Hematopoietic multipotent progenitor cell treated with erythropoietin and hydrocortisone succinate and interleukin-3 and kit ligand, for 15 days (in vitro differentiated cells): ENCODE results near the gene ARID3B.
"Not testable (repeated sequence)": the region's sequence is repeated elsewhere in the genome, so short reads cannot be mapped to it uniquely, and the experiment has no call there.

Experiments used
- DNase-seq: peaks from one replicate; pipeline ENCODE4 v3.0.0-alpha.2; 2015; ENCODE audit warnings: low spot score

Gene ARID3B

GRCh38 chr15:74571191-74571590, 30.2 kb downstream of the ARID3B start:
- no peak for DNase-seq

DNA sequence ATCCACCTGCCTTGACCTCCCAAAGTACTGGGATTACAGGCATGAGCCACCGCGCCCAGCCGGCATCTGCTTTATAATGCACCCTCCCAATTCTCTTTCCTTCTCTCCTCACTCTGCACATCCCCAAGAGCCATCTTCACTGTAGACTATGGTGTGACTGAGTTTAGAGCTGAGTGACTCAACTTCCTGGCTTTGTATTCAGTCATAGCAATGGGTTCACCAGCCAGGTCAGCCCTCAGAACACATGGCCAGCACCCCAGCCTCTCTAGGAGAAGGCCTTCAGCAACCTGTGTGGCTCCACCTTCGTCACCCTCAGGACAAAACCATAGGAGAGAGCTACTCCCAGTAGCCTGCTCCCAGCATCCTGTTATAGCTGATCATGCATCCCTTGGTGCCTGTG, 33.0 kb downstream of the ARID3B start:
- no peak for DNase-seq

- no peak for DNase-seq
Observed at GRCh38 chr15:74578496-74578994, 37.5 kb downstream of the ARID3B start.

DNA sequence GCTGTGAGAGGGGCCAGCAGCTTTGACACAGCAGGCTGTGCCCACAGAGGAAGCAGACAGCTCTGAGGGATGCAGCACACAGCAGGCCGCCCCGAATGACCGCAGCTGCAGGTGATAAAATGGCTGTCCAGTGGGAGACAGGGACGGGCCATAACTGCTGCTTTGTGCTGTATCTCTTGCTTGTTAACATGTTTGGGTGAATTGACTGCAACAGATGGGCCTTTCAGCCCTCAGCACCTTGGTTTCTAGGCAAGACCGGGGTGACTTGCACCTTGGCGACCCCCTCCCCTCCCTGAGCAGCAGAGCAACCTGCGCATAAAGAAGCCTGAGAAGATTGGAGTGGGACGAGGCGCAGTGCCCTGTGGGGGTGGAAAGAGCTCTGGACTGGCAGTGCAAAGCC, 38.0 kb downstream of the ARID3B start:
- no peak for DNase-seq

DNA sequence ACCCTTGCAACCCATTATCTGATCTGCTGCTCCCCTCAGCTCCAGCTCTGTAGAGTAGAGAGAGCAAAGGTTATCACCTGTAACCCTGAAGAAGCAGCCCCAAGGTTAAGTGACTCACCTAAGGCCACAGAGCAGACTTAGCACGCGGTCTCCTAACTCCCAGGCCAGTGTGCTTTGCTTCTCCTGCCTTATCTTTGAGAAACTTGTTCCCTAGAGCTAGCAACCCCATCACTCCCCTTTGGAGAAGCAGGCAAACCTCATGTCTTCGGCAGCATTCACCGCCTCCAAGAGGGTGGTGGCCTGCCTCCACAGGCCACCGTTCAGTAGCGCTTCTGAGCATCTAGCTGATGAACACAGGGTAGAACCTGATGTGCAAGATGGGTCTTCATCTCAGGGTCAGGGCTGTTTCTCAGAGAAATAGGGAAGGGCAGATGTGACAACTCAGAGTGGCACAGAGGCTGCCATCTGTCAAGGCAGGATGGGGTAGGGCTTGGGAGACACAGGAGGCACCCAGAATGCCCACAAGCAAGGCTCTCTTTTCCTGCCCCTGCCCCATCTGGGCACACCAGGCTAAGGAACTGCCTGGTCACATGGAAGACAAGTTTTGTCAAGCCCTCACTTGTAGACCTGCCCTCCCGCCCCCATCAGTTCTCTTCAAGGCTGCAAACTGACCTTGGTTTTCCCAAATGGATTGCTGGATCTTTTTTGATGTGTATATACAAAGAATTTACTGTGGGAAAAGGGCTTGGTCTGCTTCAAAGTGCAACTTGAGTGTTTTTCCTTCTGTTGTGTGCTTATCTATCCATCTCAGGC, 39.7 kb downstream of the ARID3B start:
- DNase-seq: no peak

DNA sequence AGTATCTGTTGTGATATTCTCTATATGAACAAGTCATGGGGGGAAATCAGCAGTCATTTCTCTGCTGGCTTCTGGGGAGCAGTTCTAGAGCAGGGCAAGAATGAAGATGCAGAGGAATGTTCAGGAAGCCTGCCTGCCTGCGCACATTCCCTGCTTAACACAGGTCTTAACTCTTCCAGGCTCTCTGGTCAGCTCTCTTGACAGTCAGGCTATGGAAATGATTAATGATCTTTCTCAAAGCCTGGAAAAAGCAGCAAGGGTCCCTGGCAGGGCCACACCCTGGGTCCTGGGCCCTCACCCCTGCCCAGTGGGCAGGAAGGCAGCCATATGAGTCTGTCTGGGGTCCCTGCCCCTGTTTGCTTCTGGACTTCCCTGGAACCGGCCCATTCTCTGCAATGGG, 43.2 kb downstream of the ARID3B start:
- DNase-seq: no peak

- DNase-seq: no peak
Observed at GRCh38 chr15:74584779-74585178, 43.8 kb downstream of the ARID3B start.

GRCh38 chr15:74585191-74585590, 44.2 kb downstream of the ARID3B start:
- no peak for DNase-seq

- DNase-seq: no peak
Observed at GRCh38 chr15:74585857-74586256, 44.8 kb downstream of the ARID3B start.

DNA sequence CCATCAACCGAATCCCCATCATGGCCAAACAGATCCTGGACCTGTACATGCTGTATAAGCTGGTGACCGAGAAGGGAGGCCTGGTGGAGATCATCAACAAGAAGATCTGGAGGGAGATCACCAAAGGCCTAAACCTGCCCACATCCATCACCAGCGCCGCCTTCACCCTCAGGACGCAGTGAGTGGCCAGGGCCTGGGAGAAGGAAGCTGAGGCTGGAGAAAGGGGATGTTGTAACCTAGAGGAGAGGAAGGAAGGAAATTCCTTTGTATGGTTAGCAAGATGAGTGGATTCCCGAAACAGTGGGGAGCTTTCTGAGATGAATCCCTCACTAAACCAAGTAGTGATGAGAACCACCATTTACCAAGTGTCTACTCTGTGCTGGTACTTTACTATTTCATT, 48.8 kb downstream of the ARID3B start:
- no peak for DNase-seq

- no peak for DNase-seq
Observed at GRCh38 chr15:74592222-74592621, 51.2 kb downstream of the ARID3B start.

DNA sequence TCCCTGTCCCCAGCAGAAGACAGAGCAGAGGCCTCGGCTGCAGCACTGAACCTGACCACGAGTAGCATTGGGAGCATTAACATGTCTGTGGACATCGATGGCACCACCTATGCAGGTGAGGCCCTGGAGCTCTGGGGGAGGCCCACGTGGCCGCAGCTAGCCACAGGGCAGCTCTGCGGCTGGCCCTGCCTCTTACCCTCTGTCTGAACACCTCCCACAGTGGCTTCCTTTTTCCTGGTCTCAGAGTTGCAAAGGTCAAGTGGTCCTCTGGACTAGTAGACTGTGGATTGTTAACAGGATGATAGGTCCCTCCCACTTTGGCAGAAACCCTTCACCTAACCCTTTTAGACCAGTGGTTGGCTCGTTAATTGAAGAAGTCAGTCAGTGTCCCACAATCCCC, 52.1 kb downstream of the ARID3B start:
- no peak for DNase-seq

GRCh38 chr15:74594455-74594854, 53.4 kb downstream of the ARID3B start:
- DNase-seq: no peak

GRCh38 chr15:74595271-74595670, 54.3 kb downstream of the ARID3B start:
- DNase-seq: no peak

- not testable (repeated sequence) for DNase-seq
Observed at GRCh38 chr15:74596736-74597135, 55.7 kb downstream of the ARID3B start.

- not testable (repeated sequence) for DNase-seq
Observed at GRCh38 chr15:74597146-74597705, 56.2 kb downstream of the ARID3B start.

GRCh38 chr15:74598126-74598842, 57.3 kb downstream of the ARID3B start:
- peak; percentile 95 for DNase-seq

- peak; percentile 40 for DNase-seq
Observed at GRCh38 chr15:74599156-74599555, 58.1 kb downstream of the ARID3B start.

- DNase-seq: no peak
Observed at GRCh38 chr15:74603026-74603788, 62.2 kb downstream of the ARID3B start.

GRCh38 chr15:74603789-74604705, 63.0 kb downstream of the ARID3B start:
- no peak for DNase-seq
